IPS DF 4.7 (cell line): ENCODE data around the gene SYCP2.
"Not testable (repeated sequence)": the region's sequence is repeated elsewhere in the genome, so short reads cannot be mapped to it uniquely, and the experiment has no call there.

Source experiments
- DNase-seq: peaks from one replicate; pipeline ENCODE4 v3.0.0-alpha.2; 2013; ENCODE audit warnings: low spot score; ENCODE audit errors: extremely low read depth

The SYCP2 gene

DNA sequence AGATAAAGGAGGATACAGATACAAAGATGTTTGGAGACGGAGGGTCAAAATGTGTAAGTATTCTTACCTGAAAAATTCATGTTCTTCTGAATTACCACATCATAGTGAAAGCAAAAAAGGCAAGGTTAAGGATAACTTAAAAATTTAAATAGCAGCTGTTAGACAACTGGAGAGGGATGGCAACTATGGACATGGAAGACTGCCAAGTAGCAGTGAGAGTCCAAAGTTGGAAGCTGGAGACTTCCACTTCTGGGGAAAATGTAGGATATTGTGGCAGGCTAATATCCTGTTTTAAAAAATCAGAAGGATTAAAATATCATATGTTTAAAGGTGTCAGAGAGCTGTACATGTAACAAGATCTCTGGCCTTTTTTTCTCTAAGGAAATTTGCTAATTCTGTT, 29.8 kb downstream of the SYCP2 start:
- no peak for DNase-seq

DNA sequence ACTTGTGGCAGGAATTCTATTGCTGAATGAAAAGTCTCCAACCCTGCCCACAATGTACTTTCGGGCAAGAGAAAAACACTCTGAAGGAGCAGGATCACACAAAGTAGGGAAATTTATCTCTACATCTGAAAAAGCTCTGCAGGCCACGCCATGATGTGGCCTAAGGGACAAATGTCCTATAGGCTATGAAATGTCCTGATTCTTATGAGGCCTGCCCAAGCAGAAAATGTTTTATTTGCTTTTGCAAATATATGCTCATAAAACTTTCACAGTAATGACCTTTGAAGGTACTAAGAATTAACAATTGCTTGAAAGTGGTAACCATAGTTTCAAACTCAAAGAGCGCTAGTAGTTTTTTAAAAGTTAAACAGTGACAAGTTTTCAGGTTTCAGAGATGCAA, 31.0 kb downstream of the SYCP2 start:
- no peak for DNase-seq

DNA sequence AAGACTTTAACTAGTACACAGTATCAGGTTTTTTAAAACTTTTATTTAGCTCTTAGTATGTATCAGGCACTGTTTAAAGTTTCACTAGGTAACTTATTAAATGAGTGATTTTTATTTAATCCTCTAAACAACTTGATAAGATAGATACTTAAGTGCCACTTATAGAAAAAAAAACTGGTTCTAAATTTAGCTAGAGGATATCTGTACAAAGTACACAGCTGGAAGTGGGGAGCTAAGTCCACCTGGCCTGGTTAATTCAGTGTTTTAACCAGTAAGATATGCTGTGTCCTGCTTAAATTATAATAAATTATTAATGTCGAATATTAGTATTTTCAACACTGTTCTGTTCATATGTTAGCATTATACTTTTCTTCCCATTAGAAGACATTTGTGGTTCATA, 37.5 kb downstream of the SYCP2 start:
- DNase-seq, result no peak

DNA sequence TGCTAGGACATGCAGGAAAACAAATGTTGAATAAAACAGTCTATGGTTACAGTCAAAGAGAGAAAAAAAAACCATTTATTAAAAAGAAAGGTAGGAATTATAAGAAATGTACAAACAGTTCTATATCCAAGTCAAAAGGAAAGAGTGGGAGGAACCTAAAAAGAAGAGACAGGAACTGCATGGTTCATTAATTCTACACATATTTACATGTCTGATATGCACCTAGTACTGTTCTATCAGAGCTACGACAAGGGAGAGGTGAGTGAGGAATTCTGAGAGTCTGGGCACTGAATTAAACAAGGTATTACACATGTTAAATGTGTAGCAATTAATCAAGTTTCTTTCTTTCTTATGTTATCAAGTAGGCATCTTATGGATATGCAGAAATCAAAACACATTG, 41.9 kb downstream of the SYCP2 start:
- no peak for DNase-seq

DNA sequence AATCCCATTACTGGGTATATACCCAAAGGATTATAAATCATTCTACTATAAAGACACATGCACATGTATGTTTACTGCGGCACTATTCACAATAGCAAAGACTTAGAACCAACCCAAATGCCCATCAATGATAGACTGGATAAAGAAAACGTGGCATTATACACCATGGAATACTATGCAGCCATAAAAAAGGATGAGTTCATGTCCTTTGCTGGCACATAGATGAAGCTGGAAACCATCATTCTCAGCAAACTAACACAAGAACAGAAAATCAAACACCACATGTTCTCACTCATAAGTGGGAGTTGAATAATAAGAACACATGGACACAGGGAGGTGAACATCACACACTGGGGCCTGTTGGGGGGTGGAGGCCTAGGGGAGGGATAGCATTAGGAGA, 43.4 kb downstream of the SYCP2 start:
- not testable (repeated sequence) for DNase-seq

DNA sequence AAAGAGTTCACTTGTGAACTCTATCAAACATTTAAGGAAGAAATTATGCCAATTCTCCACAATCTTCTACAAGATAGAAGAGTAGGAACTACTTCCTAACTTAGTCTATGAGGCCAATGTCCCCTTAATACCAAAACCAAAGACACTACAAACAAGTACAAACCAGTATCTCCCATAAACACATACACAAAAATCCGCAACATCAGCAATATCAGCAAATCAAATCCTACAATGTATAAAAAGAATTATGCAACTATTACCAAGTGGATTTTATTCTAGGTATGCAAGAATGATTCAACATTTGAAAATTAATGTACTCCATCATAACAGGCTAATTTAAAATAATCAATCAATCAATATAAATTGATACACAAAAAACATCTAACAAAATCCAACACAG, 45.4 kb downstream of the SYCP2 start:
- no peak for DNase-seq

DNA sequence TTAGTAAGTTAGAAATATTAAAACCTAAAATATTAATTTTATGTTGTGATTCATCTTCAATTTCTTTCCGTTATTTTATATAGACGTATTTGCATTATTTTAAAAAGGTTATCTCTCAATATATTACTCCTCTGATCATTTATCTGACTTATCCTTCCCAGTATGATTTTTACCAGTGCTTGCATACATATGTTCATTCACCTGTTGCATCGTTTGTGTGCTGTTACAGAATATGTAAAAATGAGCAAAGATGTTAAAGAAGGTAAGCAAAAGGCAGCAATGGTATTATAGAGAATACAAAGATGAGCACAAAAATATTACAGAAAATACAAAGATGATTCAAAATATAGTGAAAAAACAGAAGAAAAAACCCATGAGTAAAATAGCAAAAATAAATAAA, 48.9 kb downstream of the SYCP2 start:
- DNase-seq, result no peak

DNA sequence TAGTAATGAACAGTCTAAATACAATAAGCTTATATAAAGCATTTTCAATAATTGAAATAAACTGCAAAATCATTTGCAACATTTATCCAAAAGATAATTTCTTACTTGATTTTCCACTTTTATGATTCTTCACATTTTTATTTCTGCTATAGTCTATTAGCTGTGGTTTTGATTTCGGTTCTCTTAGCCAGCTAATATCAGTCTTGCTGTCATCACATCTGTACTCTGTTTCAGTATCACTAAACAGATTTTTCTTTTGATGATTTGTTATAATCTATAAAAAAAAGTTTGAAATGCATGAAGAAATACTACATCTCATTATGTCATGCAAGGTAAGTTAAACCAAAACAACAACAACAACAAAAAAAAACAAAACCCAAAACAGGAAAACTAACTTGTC, 53.2 kb downstream of the SYCP2 start:
- DNase-seq, result no peak

DNA sequence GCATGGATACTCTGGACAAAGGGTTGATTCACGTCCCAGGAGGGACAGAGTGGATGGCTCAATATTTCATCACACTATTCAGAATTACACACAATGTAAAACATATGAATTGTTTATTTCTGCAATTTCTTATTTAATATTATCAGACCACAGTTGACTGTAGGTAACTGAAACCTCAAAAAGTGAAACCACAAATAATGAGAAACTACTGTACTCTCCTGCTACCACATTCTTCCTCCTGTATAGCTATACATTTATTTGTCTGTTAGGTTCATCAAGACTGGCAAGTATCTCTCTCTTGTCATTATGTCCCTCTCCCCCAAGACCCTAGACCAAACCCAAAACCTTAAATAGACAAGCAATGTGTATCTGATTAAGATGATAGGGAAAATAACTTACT, 60.0 kb downstream of the SYCP2 start:
- DNase-seq, result no peak

DNA sequence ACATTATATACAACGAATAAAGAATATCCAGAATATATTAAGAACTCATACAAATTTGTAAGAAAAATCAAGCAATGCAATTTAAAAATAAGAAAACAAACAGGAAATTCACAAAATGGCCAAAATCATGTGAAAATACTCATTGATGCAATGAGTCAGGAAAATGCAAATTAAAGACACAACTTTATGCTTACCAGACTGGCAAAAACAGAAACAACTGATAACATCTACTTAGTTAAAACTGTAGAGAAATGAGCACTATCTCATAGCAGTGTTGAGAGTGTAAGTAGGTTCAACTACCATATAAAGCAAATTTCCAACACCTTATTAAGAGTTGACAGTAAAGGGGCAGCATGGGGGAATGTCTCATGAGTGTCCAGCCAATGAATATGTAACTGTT, 62.3 kb downstream of the SYCP2 start:
- no peak for DNase-seq

DNA sequence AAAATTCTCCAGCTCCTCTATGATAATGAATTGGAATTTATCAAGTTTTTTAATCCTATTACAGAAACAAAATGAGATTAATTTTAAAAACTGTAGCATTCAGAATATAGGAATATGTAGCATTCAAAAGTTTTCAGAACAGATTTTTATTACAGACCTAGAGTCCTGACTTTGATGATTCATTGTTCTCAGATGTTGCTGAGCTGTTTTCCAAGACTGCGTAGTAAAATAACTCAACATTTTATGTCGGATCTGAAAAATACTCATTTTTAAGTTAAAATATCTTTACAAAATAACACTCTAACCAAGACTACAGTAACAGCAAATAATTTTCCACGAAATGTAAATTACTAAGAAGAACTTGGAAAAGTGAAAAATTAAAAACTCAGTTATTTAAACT, 67.1 kb downstream of the SYCP2 start:
- DNase-seq, result no peak

DNA sequence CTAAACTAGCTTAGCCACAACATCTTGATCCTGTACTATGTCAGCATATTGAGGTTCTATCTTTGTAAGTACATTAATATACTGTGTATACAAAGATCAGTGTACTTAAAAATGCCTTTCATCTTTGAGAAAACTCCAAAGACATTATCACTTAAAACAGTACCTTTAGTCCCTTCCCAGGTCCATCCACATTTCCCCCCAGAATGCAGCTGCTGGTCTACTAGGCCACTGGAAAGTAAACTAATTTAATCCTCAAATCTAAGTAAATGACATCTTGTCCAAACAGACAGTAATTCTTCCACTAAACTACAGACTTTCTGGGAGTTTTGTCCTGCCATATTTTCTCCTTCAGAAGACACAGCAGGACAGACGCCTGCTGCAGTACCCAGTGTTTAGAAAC, 68.7 kb downstream of the SYCP2 start:
- DNase-seq, result no peak

DNA sequence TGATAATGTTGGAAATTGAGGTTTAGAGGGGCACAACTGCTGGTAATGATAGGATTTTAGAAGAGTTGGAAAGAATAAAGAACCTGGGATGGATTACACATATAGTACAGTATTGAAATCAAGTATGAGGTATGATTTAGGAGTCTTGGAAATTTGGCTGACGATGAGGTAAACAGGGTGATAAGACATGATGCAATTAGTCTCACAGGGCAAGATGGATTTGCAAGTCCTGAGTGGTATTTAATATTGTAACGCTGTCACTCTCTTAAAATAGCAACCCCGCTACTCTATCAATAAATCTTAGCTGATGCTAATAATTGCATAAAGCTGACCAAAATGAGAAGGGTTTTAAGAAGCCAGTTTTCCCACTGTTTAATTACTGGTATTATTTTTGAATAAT, 70.4 kb downstream of the SYCP2 start:
- DNase-seq, result no peak

DNA sequence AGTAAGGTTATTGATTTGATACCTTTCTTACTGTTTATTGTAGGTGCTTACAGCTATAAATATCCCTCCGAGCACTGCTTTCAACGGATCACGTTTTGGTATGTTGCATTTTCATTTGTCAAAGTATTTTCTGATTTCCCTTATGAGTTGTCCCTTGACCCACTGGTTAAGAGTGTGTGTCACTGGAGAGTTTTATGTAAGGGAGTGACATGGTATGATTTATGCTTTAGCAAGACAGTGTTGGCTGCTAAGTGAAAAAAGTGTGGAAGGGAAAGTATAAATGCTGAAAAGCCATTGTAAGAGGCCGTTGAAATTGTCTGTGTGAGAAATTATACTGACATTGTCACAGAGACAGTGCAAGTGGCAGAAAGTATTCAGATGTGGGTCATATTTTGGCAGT, 72.0 kb downstream of the SYCP2 start:
- DNase-seq, result no peak

DNA sequence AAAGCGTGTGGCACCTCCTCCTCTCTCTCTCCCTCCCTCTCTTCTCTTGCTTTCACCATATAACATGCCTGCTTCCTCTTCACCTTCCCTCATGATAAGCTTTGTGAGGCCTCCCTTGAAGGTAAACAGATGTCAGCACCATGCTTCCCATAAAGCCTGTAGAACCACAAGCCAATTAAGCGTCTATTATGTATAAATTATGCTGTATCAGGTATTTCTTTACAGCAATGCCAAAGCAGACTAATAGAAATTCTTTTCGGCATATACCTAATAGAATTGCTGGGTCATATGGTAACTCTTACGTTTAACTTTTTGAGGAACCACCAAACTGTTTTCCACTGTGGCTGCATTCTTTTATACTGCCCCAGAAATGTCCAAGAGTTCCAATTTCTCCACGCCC, 75.0 kb downstream of the SYCP2 start:
- no peak for DNase-seq

DNA sequence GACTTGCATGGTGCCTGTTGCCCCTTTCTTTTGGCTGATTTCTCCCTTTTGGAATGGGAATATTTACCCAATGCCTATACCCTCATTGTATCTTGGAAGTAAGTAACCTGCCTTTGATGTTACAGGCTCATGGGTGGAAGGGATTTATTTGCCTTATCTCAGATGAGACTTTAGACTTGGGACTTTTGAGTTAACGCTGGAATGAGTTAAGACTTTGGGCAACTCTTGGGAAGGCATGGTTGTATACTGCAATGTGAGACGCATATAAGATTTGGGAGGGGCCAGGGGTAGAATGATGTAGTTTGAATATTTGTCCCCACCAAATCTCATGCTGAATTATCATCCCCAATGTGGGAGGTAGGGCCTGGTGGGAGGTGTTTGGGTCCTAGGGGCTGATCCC, 75.5 kb downstream of the SYCP2 start:
- DNase-seq, result no peak

DNA sequence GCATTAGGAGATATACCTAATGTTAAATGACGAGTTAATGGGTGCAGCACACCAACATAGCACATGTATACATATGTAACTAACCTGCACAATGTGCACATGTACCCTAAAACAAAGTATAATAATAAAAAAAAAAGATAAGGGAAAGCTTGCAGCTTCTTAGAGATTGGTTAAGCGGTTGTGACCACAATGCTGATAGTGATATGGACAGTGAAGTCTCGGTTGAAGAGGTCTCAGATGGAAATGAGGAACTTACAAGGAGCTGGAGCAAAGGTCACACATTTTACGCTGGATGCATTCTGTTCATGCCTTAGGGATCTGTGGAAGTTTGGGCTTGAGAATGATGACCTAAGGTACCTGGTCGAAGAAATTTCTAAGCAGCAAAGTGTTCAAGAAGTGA, 76.5 kb downstream of the SYCP2 start:
- not testable (repeated sequence) for DNase-seq

DNA sequence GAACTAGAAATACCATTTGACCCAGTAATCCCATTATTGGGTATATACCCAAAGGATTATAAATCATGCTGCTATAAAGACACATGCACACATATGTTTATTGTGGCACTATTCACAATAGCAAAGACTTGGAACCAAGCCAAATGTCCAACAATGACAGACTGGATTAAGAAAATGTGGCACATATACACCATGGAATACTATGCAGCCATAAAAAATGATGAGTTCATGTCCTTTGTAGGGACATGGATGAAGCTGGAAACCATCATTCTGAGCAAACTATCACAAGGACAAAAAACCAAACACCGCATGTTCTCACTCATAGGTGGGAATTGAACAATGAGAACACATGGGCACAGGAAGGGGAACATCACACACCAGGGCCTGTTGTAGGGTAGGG, 76.9 kb downstream of the SYCP2 start:
- not testable (repeated sequence) for DNase-seq

DNA sequence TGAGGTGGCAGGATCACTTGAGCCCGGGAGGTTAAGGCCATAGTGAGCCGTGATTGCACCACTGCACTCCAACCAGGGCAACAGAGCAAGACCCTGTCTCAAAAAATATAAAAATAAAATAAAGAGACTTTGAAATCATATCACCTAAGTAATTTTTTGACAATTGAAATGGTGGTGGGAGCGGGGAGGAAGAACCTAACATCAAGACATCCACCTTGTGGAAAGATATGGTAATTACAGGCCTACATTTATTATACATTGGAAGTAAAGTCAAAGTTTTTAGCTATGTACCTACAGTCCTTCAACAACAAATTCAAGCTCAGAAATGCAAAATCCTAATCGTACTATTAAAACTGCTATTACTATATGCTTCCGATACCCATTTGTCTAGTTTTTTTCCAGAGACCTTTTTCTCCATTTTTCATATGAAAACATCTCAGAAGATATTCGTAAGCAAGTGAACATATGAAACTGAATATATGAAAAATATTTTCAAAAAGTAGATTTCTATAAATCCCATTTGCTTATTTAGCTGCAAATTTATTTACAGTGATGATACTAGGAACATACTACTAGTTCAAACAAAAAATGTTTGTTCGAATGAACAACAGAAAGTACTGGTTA, 83.3 kb downstream of the SYCP2 start:
- no peak for DNase-seq

DNA sequence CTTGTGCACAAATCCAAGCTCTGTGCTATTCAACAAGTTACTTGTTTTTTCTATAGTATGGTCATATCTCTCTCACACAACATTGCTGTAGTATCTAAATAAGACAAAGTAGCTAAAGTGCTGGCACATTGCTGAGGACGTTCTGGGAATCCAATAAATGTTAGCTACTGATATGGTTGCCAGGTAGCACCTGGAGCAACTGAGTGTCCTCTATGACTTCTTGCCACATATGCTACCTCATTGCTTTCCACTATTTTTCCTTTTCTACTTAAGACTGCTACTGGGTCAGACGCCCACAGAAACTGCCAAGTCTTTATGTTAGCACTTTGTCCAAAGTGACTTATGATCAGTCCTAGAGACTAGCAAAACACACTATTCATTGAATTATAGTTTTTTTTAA, 85.3 kb downstream of the SYCP2 start:
- DNase-seq, result no peak

DNA sequence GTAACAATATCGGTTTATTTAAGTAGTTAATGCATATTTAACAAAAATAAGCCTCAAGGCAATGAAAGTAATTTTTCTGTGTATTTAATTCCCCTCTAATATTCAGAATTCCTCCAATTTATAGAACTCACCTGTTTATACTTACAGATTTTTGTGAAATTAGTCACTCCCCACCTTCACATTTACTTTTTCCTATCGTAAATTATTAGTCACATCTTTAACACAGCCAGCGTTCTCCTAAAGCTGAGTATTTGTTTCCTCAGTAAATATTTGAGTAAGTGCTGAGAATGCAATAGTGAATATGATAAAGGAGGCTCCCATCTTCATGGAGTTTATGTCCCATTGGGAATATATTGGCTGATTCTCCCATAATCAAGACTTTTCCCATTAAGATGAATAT, 88.0 kb downstream of the SYCP2 start:
- DNase-seq, result no peak

DNA sequence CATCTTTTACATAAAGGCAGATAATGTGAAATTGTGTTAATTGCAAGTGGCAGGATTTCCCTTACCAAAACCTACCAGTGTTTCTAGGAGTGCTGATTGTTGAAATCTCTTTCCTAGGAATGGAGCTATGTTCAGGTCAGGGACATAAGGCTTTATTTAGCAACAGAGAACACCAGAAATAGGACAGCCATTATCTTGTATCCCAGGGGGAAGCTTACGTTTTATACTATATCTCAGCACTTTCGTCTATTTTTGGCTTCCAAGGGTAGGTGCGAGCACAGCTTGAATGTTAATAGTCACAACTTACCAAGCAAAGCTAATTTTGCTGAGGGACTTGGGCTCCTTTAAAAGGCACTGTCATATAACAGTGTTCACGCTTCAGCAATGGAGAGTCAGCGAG, 94.0 kb downstream of the SYCP2 start:
- no peak for DNase-seq

DNA sequence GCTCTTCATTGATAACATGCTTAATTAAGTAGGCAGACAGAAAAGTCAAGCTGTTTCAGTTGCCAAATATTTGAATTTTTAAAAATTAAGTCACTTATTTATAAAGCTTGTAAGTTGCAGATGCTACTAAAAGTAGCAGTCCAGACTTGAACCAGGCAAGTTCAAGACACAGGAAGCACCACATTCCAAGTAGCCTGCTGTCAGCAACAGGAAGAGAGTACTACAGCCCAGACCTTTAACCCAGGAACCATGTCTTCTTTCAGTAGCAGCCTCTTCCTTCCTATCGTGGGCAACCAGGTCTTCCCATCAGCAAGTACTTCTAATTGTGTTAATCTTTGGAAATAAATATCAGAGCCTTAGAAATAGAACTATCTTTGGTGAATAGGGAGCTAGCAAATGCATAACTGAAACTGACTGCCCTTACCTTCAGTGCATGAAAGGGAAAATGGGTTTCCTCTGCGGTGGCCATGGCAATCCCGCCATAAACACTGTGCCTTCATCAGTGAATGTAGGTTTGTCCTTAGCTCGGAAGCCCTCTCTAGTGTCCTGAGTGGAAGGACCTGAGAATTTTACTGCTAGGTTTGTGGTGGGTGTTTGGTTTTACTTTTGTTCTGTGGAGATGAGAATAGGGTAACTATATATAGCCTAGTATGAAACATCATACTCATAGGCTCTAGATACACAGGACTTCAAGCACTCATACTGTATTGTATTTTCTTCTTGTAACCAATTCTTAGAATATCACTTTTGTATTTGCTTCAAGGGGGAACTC, 95.6 kb downstream of the SYCP2 start:
- DNase-seq, result no peak
